NOMO-1 treated with dmso at 0.1 percent for 144 hours (cell line): ENCODE measurements around the gene EIF4EBP2.

Source experiments
- DNase-seq: peaks from one replicate; lab custom pipeline; 2025; ENCODE audit not compliant: unreplicated experiment; lab: John Stamatoyannopoulos, UW

EIF4EBP2 gene, protein sequence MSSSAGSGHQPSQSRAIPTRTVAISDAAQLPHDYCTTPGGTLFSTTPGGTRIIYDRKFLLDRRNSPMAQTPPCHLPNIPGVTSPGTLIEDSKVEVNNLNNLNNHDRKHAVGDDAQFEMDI

DNA sequence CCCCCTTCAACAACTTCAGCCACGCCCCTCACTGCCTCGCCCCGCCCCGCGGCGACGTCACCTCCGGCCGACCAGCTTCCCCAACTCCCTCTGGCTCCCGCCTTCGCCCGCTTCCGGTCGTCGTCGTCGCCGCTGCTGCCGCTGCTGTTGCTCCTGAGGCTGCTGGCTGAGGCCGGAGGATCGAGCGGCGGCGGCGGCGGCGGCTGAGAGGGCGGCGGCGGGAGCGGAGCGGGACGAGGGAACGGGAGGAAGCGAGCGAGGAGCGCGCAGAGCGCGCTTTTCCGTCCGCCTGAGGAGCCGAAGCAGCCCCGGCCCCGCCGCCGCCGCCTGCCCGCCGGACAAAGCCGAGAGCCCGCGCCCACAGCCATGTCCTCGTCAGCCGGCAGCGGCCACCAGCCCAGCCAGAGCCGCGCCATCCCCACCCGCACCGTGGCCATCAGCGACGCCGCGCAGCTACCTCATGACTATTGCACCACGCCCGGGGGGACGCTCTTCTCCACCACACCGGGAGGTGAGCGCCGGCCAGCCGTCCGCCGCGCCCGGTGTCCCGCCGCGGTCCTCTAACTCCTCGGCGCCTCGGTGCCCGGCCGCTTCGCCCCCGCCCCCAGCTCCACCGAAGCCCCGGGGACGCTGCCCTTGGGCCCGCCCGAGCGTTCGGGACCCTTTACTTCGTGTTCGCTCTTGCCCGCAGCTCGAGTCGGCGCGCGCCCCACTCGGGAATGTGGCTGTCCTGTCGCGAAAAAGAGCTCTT is at the start of gene EIF4EBP2:
Gene EIF4EBP2 (plus strand): TSS at position 110 of the 751 bp plus-strand sequence. CDS start 257 bp downstream, at position 367.
- peak; percentile 97 for DNase-seq

DNA sequence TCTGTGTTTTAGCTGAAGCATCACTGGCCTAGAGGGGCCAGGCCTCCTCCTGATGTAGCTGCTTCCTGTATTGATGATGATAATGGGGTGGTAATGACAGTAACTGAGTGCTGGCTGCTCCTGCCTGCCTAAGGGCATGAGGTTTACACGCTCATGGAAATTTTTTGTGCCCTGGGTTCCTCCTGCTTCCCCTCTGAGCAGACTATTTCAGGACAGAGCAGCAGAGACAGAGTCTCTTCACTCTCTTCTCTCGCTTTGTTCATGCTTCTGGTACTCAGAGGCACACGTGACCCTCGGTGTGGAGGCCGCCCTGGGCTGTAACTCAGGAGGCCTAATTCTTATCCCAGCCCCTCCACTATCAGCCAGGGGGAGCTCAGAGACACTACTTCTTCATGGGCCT is 49.4 kb upstream of the EIF4EBP2 start:
- no peak for DNase-seq

DNA sequence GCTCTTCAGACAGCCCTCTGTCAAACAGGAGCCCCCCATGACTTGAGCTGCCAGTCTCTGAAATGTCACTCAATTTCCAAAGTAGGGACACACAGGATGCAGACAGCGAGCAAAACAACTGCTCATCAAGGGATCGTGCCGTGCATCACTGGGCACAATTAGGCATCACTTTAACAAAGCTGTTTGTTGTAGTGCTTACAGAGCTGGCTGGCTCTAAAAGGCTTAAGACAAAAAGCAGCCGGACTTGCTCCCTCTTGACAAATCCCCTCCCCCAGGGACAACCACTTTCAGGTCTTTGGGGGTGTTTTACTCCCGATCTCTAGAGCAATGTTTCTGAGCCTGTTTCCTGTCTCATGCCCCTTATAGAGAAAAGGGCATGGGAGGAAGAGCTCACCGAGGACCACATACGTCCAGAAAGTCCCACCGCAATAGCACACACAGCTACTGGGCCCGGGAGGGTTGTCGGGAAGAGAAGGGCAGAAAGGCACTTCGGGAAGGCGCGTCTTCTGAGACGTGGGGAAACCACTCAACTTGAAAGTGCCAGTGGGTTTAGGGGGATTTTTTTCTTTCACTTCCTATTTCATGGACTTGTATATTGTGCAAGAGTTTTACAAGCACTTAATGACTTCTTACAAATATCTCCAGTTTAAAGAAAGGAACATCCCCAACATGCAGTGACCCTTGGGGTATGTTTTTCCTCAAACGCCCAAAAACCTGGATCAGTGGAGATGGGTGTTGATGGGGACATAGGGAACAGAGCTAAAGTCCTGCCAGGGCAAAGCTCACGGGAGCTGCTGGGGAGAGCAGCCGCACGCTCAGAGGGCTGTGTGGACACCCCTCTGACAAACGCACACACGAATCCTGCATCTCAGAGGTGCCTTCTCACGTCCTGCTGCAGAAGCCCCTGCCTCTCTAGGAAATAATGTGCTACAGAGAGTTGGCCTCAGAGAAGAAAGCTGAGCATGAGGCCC is 48.6 kb upstream of the EIF4EBP2 start:
- peak; percentile 63 for DNase-seq

DNA sequence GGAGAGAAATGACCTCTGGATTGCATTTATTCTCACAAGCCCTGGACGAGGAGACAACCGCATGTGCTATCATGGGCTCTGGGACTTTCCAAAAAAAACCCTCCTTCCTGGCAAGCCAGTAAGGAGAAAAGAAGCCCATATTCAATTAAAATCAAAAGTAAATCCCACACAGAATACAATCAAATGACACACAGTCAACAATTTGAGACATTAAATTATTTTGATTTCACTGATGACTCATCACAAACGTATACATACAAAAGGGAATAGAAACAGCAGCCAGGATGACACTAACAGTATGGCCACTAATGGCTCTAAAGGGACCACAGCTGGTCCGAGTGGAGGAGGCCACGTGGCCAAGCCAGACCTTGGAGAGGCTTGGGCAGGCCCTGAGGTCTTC is 46.4 kb upstream of the EIF4EBP2 start:
- DNase-seq, result no peak

DNA sequence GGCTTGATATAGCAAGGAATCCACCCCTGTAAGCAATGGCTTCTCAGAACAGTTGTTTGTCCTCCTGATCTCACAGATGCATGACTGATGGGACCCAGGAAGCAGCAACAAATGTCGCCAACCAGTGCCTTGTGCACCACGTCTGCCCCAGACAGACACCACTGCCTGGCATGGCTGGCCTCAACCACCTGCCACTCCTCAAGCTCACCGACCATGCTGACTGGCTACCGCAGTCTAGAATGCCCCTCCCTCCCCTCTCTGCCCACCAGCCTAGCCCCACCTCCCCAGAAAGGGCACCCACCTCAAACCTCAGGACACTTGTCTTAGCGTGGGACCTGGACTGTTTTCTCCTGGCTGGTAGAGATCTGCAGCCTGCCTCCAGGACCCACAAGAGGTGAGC is 45.5 kb upstream of the EIF4EBP2 start:
- DNase-seq, result no peak

DNA sequence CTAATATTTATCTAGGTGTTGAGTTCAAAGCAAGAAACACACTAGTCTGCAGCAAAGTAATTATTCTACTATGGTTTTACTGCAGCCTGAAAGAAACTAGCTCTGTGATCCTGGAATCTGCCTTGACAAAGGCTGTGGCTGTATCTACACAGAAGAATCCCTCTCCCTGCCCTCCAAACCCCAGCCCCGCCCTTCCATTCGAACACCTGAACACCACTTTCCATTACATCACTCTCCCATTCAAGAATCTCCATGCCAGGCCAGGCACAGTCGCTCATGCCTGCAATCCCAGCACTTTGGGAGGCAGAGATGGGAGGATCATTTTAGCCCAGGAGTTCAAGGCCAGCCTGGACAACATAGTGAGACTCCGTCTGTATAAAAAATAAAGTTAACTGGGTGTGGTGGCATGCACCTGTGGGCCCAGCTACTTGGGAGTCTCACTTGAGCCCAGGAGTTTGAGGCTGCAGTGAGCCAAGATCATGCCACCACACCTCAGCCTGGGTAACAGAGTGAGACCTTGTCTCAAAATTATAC is 44.9 kb upstream of the EIF4EBP2 start:
- no peak for DNase-seq

DNA sequence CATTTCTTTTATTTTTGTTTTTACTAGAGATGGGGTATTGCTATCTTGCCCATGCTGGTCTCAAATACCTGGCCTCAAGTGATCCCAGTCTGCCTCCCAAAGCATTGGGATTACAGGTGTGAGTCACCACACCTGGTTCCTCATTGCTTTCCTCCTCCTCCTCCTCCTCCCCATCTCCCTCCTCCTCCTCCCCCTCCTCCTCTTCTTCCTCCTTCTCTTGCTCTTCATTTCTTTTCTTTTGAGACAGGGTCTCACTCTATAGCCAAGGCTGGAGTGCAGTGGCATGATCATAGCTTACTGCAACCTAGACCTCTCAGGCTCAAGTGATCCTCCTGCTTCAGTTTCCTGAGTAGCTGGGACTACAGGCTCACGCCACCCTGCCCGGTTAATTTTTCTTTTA is 43.7 kb upstream of the EIF4EBP2 start:
- no peak for DNase-seq

DNA sequence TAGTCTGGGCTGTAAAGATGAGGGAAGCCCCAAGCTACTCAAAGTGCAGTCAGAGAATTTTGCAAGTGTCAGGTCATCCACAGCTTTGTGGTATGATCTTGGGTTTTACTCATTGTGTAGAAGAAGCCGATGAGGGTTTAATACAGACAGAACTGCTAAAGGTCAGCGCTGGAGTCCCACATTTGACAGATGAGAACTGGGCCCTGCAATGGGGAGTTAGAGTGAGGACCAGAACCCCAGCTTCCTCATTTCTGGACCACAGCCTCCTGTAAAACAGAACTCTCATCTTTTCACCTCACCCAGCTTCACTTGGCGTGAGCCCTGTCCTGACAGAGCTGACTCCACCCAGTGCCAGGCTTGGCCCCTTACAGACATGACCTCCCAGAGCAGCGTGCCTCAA is 41.6 kb upstream of the EIF4EBP2 start:
- no peak for DNase-seq

DNA sequence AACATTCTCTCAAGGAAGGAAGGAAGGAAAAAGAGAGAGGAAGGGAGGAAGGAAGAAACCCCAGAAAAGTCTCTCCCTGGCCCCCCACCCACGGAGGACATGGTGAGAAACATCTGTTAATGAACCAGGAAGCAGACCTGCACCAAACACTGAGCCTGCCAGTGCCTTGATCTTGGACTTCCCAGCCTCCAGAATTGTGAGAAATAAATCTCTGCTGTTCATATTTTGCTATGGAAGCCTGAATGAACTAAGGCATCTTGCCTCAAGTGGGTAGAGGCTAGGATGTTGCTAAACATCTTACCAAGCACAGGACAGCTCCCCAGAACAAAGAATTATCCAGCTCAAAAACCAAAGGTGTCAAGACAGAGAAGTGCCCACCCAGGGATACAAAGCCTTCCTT is 40.7 kb upstream of the EIF4EBP2 start:
- no peak for DNase-seq

DNA sequence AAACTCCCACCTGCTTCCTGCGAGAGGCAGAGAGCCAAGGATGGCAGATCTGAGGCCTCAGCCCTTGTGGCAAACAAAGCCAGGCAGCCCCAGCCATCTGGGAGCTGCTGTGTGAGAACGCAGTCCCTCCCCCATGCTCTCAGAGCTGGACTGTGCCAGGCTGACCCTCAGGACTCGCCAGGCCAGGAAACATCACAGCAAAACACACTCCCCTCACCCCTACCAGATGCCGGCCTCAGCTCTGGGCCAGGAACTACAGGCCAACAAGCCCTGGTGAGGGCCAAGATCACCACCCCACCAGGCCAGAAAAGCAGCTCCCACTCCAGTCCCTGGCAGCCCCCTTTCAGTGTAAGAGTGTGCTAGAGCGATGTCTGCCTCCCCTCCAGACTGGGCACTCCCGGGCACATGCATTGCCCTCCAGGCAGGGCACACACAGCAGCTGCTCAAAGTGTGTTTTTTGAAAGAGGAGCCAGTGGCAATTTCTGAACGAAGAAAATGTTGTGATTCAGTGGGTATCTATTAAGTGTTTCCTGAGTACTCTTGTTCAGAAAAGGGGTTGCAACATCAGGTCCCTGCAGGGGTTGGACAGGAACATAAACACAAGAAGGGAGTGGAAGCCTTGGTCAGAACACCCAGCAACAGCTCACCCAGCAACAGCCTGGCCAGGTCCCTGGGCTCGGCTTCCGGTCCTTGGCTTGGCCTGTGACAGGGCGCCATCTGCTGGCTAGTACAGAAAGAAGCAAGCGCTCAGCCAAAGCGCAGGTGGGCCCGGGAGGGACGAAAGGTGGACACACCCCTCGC is 39.8 kb upstream of the EIF4EBP2 start:
- peak; percentile 96 for DNase-seq

DNA sequence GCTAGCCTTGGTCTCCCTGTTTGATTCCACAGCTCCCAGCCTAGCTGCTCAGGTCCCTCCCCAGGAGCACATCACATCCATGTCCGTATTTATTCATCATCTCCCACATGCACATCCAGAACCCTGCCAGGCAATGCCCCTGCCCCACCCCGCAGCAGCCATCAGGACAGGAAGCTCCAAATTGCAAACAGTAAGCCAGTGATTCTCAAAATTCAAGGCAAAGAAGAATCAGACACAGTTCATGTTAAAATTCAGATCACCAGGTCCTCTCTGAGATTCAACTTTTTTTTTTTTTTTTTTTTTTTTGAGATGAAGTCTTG is 39.2 kb upstream of the EIF4EBP2 start:
- DNase-seq, result no peak

DNA sequence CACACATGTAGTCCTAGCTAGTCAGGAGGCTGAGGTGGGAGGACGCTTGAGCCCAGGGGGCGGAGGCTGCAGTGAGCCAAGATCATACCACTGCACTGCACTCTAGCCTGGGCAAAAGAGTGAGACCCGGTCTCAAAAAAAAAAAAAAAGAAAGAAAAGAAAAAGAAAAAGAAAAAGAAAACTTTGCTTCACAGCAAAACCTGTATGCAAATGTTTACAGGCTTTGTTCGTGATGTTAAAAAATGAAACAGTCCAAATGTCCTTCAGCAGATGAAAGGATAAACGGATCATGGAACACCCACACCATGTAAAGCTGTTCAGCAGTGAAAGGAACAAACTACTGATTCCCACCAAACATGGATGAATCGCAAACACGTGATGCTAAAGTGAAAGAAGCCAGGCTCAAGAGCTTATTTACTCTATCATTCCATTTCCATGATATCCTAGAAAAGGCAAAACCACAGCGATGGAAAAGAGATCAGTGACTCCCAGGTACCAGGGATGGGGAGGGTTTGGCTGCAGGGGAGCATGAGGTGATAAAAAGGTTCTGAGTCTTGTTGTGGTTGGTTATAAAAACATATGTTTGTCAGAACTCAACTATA is 36.6 kb upstream of the EIF4EBP2 start:
- no peak for DNase-seq

DNA sequence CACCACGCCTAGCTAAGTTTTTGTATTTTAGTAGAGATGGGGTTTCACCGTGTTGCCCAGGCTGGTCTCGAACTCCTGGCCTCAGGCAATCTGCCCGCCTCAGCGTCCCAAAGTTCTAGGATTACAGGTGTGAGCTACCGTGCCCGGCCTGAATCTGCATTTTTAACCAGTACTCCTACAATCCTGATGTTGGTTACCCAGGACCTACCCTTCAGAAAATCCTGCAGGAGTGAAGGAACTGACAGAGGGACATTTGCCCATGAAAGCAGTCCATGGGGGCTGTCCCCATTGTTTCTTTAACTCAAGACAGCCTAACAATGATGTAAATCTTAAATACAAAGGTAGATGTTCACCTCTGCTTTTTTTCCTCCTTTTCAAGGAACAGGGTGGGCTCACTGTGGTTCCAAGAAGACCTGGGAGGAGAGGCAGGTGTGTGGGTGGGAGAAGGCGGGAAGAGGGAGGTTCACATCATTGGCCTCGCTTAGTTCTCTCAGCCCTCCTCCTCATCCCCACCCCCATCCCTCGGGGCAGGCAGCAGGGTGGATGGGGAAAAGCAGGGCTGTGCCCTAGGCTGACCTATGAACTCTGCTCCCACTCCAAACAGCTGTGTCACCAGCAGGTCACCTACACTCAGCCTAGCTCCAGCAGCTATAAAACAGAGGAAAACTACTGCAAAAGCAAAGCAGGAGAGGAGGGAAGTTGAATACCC is 35.0 kb upstream of the EIF4EBP2 start:
- no peak for DNase-seq

DNA sequence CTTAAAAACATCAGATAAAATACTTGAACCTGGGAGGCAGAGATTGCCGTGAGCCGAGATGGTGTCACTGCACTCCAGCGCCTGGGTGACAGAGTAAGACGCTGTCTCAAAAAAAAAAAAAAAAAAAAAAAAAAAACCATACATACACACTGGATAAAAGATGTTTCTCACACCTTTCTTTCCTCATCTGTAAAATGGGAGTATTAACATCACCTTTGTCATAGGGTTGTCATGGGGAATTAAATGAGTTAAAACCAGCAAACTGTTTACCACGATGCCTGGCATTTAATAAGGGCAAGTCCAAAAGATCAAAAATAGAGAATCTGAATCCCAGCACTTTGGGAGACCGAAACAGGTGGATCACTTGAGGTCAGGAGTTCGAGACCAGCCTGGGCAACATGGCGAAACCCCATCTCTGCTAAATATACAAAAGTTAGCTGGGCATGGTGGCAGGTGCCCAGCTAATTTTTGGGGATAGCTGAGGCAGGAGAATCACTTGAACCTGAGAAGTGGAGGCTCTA is 34.4 kb upstream of the EIF4EBP2 start:
- no peak for DNase-seq

DNA sequence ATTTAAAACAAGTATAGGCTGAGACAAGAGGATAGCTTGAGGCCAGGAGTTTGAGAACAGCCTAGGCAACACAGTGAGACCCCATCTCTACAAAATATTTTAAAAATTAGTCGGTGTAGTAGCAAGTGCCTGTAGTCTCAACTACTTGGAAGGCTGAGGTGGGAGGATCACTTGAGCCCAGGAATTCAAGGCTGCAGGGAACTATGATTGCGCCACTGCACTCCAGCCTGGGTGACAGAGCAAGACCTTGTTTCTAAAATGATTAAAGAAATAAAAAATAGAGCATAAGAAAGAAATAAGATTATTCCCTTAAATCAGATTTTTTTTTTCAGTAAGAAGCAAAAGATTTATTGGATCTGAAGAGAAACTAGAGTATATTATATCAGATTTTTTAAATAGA is 33.2 kb upstream of the EIF4EBP2 start:
- DNase-seq, result no peak

DNA sequence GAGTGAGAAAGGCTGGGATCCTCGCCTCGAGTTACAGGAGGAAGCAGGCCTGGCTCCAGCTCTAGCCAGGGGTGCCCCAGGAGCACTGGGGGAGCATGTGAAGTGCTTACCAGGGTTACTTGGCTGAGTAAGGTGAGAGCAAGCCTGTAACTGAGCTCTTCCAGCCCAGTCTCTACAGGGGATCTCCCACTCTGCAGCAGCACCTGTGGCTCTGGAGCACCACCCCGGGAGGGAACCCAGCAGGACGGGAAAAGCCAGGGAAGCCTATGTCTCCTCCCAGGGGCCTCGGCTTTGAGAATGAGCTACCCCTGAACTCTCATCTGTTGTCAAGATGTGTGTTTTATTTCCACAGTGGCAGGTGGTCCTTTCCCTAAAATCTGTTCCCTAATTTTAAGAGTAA is 32.1 kb upstream of the EIF4EBP2 start:
- no peak for DNase-seq

DNA sequence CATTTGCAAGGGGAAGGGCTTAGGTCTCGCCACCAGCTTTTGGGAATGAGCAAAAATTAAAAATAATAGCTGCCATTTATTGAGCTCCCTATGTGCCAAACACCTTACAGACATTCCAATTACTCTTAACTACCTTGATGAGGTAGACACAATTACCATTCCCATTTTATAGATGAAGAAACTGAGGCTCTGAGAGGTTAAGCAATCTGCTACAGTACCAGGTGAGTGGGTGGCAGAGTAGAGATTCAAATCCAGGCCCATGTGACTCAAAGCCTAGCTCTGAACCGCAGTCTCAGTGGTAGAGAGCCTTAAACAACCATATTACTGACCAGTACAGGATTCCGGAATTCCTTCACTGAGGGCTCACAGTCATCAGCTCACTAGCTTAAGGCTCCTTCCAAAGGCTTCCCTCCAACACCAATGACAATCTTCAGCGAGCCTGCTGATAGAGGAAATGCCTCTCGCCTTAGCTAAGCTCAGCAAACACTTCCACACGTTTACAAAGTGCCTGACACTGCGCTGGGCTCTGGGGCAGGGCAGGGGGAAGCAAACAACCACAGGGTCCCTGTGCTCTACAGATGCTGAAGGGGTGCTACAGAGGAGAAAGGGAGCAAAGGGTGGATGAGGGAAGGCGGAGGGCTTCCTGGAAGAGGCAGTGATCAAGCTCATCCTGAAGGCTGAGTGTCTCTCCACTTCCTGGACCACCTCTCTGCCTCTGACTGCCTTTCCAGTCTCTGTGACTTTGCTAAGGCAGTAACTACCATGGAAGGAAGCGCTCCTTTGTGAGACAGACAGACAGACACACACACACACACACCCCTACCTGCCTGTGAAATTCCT is 28.9 kb upstream of the EIF4EBP2 start:
- DNase-seq, result no peak

DNA sequence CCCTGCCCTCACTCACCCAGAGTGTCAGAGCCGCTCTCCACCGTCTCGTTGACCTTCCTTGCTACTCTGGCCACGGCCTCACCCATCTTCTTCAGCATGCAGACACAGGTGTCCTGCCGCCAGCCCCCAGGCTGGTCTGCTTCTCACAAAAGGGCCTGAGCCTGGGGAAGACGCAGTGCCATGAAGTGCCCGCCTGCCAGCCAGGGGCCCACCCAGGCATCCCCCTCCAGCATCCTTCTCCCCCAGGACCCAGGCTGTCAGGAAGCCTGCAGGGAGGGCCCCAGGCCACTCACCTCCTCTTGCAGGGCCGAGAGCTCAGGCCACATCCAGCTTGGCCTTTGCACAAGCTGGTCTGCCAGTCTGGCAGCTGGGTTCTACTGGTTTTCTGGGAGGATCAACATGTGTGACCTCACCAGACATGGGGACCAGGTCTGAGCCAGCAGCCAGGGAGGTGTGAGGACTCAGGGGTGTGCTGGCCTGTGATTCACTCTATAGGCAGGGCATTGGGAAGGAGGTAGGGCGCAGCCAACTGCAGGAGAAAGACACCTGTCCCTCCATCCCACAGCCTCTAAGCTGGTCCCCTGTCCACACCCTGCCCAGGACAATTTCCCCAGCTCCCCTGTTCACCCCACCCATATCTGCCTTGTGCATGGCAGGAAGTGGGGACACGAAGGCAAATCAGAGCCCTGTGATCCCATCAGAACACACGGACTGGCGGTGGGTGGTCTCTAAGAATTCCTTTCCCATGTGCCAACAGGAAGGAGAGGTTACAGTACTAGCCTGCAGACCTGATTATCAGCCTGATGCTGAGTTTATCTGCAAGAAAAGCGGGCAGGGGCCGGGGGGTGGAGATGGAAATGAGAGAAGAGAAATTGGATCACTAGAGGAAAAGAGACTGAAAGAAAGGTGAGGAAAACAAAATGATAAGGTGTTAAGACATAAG is 27.2 kb upstream of the EIF4EBP2 start:
- DNase-seq, result no peak
